Measurements from ENCODE around the gene ENOX1.
"Not testable (repeated sequence)": the region's sequence is repeated elsewhere in the genome, so short reads cannot be mapped to it uniquely, and the experiment has no call there.

The ENOX1 gene

DNA sequence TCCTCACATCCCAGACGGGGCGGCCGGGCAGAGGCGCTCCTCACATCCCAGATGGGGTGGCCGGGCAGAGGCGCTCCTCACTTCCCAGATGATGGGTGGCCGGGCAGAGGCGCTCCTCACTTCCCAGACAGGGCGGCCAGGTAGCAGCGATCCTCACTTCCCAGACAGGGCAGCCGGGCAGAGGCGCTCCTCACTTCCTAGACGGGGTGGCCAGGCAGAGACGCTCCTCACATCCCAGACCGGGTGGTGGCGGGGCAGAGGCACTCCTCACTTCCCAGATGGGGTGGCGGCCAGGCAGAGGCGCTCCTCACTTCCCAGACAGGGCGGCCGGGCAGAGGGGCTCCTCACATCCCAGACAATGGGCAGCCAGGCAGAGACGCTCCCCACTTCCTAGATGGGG, 370.4 kb downstream of the ENOX1 start:
- not testable (repeated sequence) for DNase-seq

DNA sequence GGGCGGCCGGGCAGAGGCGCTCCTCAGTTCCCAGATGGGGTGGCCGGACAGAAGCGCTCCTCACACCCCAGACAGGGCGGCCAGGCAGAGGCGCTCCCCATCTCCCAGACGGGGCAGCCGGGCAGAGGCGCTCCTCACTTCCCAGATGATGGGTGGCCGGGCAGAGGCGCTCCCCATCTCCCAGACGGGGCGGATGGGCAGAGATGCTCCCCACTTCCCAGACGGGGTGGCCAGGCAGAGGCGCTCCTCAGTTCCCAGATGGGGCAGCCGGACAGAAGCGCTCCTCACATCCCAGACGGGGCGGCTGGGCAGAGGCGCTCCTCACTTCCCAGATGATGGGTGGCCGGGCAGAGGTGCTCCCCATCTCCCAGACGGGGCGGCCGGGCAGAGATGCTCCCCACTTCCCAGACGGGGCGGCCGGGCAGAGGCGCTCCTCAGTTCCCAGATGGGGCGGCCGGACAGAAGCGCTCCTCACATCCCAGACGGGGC, 370.8 kb downstream of the ENOX1 start:
- not testable (repeated sequence) for DNase-seq

DNA sequence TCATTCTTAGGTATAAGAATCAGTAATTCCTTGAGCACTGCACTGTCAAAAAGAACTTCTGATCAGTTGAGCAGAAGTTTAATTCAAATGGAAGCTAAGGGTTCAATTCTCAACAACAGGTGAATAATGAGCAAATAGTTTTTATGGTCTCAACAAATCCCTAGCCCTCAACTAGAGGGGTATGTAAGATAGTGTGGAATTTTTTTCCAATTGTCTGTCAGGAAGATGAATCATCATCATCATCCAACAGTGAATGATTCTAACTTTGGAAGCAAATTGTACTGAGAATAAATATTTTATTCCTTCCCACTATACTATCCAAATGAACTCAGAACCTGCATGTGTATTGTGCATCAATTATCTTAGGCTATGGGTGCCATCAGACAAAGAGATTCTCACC, 372.7 kb downstream of the ENOX1 start:
- no peak for DNase-seq

DNA sequence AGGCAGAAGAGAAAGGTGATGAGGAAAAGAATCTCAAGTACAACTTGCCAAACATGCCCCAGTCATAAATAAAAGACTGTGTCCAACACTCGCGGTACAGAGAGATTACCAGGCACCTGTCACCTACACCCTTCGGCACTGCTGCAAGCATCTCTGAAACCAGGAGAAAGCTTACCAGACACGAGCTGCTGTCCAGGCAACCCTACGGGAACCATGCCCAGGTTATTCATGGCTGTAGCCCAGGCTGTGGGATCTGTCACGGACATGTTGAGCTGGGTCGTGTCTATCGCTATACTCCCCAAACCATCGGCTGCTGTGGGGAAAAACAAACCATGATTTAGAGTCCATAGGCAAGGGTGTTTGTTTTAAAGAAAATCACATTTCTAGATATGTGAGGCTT, 375.0 kb downstream of the ENOX1 start:
- DNase-seq = no peak

DNA sequence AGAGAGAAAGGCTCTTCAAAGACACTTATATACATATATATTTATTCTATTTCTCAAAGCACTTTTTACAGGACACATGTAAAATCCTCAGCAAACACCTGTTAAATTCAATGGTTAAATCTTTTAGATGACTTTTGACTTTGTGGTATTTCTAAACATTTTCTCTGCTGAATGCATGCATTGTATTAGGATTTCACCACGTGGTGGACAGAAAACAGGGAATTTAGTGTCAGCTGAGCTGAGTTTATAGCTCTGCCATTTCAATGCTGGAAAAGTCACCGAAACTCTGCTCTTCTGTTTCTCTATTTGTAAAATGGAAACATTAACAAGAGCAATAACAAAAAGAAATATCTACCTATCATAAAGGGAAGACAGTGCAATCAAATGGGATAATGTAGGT, 375.6 kb downstream of the ENOX1 start:
- DNase-seq = no peak

DNA sequence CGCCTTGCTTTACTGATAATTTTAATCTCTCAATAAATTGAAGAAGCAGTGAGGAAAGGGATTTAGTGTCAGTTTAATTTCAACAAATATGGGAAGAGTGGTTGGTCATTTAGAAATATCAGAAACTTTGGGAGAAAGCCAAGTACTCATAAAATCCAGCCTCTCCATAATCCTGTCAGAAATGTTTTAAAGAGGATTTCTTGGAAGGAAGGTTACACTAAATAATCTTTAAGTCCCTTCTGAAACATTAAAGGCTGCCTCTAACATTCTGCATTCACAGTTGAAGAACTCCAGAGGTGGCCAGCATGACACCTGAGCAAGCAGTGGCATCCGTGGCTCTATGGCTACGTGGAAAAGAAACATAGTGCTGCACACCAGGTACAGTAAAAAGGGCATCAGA, 378.5 kb downstream of the ENOX1 start:
- no peak for DNase-seq

DNA sequence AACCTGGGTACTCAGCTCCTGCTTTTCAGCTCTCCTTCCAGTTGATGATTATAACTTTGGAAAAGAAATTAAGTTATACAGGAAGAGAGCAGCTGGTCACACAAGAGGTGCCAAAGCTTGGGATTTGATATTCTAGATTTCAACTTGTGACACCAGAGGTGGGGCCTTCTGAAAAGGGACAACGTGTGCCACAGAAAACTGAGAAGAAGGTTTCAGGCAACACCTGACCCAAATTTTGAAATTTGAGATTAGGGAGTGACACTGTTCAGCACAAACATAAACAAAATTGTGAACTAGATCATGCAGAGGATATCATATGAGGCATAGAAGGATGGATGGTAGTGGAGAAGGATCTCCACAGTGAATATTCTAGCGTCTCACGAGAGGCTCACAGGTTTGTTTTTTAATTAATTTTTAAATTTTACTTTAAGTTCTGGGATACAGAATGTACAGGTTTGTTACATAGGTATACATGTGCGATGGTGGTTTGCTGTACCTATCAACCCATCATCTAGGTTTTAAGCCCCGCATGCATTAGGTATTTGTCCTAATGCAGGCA, 379.7 kb downstream of the ENOX1 start:
- DNase-seq = no peak

DNA sequence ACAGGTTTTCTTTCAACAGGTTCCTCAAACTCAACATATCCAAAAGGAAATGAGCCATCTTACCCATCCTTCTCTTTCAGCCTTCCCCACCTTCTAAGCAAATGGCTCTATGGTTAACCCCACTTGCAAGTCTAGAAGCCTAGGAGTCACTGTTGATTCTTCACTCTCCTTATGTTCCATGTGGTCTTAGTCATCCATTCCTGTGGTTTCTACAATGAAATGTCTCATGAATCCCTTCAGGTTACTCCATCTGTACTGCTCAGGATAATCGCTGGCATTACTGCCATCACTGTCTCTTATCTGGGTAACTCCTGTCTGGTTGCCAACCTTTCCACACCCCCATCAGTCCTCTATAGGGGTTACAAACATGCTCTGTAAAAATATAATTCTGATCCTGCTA, 381.3 kb downstream of the ENOX1 start:
- DNase-seq = no peak

DNA sequence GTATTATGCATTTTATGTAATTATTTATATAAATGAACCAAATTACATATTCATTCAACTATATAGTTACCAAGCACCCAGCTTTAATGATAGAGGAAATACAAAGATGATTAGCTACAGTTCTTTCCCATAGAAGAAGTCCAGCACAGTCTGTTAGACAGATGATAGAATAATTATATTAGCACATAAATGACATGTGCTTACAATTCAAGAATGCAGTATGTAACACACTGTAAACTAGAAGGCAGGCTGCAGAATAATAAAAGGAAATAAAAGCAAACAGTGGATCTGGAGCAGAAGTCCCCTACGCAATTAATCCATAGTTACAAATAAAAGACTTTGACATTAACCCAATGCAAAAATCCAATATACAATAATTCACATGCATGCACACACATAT, 384.4 kb downstream of the ENOX1 start:
- no peak for DNase-seq

DNA sequence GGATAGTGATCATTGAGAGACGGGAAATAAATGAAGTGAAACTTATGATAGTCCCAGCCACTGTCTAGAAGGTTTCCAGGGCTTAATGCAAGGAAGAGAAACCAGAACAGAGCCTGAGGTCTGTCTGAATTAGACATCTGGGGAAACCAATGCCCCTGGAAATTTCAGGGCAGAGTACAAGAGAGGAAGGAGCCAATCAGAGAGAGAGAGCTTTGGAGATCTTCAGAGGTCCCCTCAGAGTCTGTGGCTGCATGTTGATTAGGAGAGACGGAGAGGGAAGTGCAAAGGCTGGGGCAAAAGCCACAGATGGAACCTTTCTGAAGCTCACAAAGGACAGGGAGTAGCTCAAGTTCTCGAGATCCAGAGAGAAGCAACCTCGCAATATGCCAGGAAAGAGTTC, 385.4 kb downstream of the ENOX1 start:
- no peak for DNase-seq

DNA sequence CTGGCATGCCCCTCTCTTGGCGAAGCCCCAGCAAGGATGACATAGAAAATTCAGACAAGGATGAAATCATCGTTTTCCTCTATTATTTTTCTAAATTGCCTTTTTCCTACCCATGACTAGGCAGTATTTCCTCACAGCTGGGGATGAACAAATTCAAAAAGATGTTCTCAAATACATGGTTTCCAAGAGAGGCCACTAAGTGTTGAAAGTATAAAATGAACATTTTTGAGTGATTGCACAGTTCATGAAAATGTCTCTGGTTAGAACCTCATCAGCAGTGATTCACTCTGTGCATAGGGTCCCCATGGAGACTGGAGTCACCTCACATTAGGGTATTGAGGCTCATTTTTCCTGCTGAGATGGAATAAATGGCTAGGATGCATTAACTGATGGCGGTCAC, 389.7 kb downstream of the ENOX1 start:
- DNase-seq = no peak

DNA sequence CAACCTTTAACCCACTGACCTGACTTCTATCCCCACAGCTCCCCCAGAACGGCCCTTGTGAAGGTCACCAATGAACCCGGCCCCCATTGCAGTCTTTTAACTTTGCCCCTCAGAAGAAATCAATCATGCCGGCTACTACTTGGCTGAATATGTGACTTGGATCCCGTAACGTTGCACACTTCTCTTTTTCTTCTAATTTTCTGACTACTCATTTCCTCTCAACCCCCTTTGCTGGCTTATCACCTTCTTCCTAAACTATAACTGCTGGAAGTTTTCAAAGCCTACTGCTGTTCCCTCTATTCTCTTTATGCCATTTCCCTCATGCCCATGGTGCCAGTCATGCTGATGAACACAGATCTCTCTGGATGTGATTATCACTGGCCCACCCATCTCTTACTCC, 395.7 kb downstream of the ENOX1 start:
- DNase-seq = no peak

DNA sequence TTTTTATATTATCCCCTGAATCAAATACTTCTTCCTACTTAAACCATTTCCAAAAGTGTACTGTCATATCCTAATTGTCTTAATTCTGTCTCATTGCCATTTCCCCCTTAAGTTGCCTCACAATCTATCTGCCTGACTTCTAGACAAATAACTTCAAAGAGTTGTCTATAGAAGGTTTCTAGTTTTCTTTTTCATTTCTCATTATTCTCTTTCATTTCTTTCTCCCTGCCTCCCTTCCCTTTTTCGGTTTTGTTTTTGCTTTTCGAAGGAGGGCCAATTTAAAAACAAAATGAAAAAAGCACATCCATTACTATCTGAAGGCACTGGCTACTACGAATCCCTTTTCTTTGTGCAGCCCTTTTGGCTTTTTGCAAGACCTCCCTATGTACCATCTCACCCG, 396.2 kb downstream of the ENOX1 start:
- no peak for DNase-seq

DNA sequence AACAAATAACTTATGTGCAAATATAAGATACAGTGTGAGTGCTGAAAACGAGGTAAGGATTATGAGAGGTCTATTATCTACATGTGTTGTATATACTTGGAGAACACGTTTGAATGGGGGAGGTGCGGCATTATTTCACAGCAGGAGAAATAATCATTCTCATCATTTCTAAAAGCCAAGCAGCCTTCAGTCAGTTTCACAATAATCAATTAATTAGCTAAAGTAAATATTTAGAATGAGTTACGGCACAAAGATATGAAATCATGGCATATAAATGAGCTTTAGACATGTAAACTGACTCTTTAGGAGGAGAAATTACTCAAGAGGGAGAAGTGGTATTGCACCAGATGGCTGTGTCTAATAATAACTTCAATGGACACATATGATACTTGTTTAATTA, 396.8 kb downstream of the ENOX1 start:
- no peak for DNase-seq

DNA sequence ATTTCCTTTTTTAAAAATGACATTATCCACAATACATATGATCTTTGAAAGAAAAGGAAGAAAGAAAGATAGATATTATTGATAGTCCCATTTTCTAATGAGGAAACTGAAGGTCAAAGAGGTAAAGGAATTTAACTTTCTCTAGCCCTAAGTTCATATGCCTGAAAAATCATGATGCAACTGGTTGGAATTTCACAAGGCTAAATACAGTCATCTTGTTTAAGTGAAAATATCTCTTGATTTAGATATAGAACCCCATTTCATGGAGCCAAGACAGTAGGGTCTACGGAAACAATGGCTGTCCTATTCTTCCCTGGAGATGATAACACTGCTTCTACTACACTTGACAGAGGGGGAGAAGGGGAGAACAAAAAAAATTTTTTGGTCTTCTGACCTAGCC, 397.2 kb downstream of the ENOX1 start:
- no peak for DNase-seq

DNA sequence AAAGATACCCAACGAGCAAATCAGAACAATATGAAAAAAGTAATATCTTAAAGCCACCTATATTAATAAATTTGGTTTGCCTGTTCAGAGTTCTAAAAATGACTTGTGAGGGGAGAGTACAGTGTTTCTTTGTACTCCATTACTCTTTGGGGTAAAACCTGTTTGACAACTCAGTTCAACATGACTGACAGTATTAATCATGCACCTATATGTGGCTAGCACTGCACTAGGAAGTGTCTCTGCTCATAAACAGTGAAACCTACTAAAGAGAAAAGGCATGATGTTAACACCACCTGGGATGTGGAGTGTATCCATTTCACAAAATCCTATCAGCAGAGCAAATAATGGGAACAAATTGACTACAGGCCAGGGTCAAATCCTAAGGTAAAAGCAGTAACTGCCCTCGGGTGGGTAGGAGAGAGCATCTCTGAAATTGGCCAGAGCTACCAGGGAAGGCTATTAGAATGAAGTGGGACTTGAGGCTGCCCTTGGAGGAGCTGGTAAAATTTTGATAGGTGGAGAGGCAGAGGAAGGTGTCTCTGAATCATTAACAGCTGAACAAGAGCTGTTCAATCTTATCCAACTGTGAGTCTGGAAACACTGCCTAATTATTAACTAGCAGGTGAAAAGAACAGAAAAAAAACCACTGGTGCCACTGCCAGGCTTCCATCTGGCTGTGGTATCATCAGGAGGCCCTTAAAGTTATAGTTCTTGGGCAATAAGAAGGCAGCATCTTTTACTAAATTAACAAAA, 398.3 kb downstream of the ENOX1 start:
- no peak for DNase-seq

DNA sequence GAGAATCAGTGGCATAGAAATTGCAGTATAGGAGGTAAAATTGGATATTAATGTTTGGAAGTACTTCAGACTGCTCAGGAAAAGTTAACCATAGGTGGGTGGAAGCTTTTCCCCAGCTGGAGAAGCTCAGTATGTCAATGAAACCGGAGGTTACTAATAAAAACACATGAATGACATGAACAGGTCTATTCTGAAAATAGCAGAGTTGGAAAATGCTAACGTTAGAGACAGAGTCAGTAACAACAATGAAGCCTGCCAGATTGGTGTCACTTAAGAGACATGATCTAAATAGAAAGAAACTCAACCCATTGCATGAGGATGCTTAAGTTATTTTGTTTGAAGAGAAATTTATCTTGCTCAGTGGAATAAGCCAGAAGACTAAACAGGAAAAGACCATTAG, 398.9 kb downstream of the ENOX1 start:
- DNase-seq = no peak

DNA sequence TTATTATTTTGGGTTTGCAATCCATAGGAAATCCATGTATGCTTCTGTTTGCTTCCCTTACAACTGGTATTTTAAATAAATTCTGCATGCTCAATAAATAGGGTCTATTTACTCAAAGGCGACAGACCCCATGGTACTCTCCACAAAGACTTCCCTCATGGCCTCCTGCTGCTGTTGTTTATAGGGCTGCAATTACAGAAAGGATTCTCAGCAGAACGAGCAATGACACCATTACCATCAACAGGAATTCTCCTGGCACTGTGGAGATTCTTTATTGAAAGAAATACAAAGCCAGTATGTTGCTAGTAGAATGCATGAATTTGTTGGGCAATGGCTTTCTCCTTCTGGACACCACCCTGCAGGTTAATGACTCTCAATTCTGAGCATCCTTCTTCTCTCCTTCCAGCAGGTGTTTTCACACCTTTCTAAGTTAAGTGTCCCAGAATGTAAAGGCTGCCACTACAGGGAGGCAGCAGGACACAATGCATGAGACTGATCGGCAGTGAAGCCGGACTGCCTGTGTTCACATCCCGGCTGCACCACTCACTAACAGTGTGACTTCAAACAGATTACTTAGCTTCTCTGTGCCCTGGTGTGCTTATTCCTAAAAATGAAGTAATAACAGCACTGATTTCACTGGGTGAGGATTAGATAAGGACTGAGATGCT, 403.1 kb downstream of the ENOX1 start:
- no peak for DNase-seq

DNA sequence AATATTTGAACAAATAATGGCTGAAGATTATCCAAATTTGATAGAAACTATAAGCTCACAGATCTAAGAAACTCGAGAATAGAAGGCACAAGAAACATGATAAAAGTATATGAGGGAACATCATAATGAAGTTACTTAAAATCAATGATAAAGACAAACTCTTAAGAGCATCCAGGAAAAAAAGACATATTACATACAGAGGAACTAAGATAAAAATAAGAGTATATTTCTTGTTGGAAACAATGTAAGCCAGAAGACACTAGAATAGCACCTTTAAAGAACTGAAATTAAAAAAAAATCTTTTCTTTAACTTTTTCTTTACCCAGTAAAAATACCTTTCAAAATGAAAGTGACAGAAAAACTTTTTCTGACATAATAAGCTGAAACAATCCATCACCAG, 407.0 kb downstream of the ENOX1 start:
- no peak for DNase-seq

DNA sequence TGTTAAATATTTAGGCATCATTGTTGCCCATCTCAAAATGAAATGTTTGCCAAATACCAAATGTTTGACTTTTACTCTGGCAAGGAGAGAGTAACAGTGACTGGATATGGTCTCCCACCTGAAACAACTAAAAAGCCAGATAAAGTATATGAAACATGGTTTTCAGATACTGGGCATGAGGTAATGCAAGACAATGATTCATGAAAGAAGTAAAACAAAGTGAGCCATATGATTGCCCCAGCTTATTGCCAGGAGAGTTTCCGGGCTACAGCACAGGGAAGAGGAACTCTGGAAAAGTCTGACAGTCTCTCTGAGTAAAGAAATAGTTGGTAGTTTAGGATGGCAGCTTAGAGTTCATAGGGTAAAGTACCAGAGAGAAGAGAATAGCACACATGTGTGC, 408.8 kb downstream of the ENOX1 start:
- DNase-seq = no peak

DNA sequence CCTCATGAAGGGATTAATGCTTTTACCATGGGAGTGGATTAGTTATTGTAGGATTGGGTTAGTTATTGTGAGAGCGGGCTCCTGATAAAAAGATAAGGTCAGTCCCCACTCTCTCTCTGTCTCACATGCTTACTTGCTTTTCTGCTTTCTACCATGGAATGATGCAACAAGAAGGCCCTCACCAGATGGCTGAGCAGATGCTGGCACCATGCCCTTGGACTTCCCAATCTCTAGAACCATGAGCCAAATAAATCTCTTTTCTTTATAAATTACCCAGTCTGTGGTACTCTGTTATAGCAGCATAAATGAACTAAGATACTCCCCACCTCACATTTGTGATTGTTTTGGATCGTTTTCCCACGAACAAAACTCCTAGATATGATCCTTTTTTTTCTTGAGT, 409.6 kb downstream of the ENOX1 start:
- DNase-seq = no peak

DNA sequence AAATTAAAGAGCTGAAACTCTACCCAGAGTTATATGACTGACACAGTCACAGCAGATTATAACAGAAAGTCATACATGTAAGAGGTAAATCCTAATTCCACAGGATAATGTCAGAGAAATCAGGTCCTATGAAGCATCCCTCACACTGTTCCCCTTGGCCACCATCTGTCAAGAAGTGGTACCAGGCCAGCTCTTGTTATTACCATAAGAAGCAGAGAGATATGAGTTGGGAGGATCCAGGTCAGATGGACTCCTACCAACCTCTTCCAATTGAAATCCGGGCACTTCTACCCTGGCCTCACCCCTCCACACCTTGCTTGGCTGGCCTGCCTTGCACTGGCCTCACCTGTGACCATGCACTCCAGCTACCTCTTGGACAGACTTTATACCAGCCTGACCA, 410.2 kb downstream of the ENOX1 start:
- no peak for DNase-seq

DNA sequence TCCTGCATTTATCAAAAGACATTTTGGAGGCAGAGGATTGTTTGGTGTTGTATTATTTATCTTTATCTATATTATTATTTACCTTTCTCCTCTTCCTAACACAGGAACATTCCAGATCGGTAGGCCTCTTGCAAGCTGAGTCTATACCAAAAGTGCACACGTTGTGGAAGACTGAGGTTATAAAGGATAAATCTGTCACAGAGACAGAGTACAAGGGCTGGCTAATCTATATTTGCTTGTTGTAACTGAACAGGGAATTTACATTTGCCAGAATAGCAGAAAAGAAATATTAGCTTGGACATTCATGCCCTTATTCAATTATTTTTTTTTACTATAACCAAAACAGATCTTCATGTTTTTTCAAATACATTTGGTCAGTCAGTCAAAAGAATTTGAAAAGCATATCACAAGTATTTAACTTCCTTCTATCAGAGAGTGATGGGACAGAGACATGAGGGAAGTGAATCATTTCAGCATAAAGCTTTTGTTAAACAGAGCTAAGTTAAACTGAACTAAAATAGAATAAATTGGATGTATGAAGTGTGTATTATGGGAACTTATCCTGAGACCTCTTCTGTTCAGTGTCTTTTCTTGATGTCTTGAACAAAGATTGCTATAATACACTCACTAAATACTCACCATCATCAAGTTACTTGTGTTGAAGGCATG, 410.8 kb downstream of the ENOX1 start:
- DNase-seq = no peak

DNA sequence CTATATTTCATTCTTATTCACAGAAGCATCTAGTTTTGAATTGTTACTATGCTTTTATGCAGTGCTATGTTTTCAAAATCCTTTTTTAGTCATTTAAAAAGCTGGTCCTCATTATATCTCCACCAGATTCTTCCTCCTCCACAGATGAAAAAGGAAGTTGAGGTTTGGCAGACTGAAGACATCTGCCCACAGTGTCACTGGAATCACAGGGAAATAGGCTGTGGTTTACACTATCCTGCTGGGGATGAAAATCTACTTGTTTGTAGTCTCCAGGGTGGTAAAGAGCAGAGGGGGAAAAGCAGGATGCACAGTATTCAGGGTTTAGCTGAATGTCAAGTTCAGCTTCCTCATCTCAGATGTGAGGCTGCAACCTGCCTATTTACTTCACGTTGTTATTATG, 412.2 kb downstream of the ENOX1 start:
- DNase-seq = no peak

Measured in amniotic stem cell (primary cell).